Loucy (cell line): ENCODE measurements around the gene MYBL2.
"Not testable (repeated sequence)": the region's sequence is repeated elsewhere in the genome, so short reads cannot be mapped to it uniquely, and the experiment has no call there.

Source experiments
- H2AFZ ChIP-seq: fragments of 200-600 bp; sonication (generic); 2 replicates; pipeline ENCODE4 v1.6.0; 2016; ENCODE audit warnings: antibody characterized with exemption, mild to moderate bottlenecking, low read length, moderate library complexity
- H3F3A ChIP-seq: fragments of 200-600 bp; 2 replicates; pipeline ENCODE4 v1.6.0; 2016; ENCODE audit warnings: antibody characterized with exemption, low read depth, mild to moderate bottlenecking
- H3K27me3 ChIP-seq: fragments of 200-600 bp; sonication (generic); 2 replicates; pipeline ENCODE4 v1.6.1; 2014; ENCODE audit warnings: low read length, mild to moderate bottlenecking; ENCODE audit not compliant: insufficient read depth, poor library complexity, severe bottlenecking
- H3K36me3 ChIP-seq: fragments of 200-600 bp; sonication (generic); 2 replicates; pipeline ENCODE4 v1.6.1; 2016; ENCODE audit warnings: low read length; ENCODE audit not compliant: insufficient read depth
- H3K4me1 ChIP-seq: fragments of 200-600 bp; sonication (generic); 2 replicates; pipeline ENCODE4 v1.5.1; 2014; ENCODE audit warnings: low read length, mild to moderate bottlenecking; ENCODE audit not compliant: insufficient read depth, poor library complexity, severe bottlenecking
- H3K4me2 ChIP-seq: fragments of 200-600 bp; sonication (generic); 2 replicates; pipeline ENCODE4 v1.6.0; 2014; ENCODE audit warnings: antibody characterized with exemption, low read length, low read depth, mild to moderate bottlenecking; ENCODE audit not compliant: poor library complexity, severe bottlenecking
- H3K4me3 ChIP-seq: fragments of 200-600 bp; sonication (generic); 2 replicates; pipeline ENCODE4 v1.5.1; 2014; ENCODE audit warnings: low read length, mild to moderate bottlenecking, mixed read lengths; ENCODE audit not compliant: poor library complexity, severe bottlenecking
- H3K79me2 ChIP-seq: fragments of 200-600 bp; sonication (generic); 2 replicates; pipeline ENCODE4 v1.6.1; 2014; ENCODE audit warnings: low read length; ENCODE audit not compliant: insufficient read depth
- H3K9ac ChIP-seq: fragments of 200-600 bp; sonication (generic); 2 replicates; pipeline ENCODE4 v1.6.0; 2014; ENCODE audit warnings: mild to moderate bottlenecking, low read depth, low read length, moderate library complexity; ENCODE audit not compliant: poor library complexity, severe bottlenecking
- H3K9me2 ChIP-seq: fragments of 200-600 bp; sonication (generic); replicated peaks from 2 replicates; pipeline ENCODE4 v1.6.1; 2016; ENCODE audit warnings: low read depth, low read length, mixed read lengths
- H3K9me3 ChIP-seq: fragments of 200-600 bp; sonication (generic); 2 replicates; pipeline ENCODE4 v1.6.1; 2014; ENCODE audit warnings: mild to moderate bottlenecking, antibody characterized with exemption, low read length, low read depth; ENCODE audit not compliant: insufficient read depth
- H4K20me1 ChIP-seq: fragments of 200-600 bp; sonication (generic); 2 replicates; pipeline ENCODE4 v1.6.0; 2014; ENCODE audit warnings: antibody characterized with exemption, low read length, mild to moderate bottlenecking; ENCODE audit not compliant: insufficient read depth, poor library complexity, severe bottlenecking
- EZH2phosphoT487 ChIP-seq: fragments of 200-600 bp; IDR thresholded peaks from 2 replicates; pipeline ENCODE4 v1.6.1; 2018; ENCODE audit warnings: antibody characterized with exemption, mild to moderate bottlenecking, moderate library complexity, borderline replicate concordance
- TF ChIP-seq, protein P1 (sequence below): fragments of 200-600 bp; sonication (generic); conservative IDR thresholded peaks from 2 replicates; pipeline ENCODE4 v1.5.1; 2014; ENCODE audit warnings: mild to moderate bottlenecking, antibody characterized with exemption, low read length

The MYBL2 gene

DNA sequence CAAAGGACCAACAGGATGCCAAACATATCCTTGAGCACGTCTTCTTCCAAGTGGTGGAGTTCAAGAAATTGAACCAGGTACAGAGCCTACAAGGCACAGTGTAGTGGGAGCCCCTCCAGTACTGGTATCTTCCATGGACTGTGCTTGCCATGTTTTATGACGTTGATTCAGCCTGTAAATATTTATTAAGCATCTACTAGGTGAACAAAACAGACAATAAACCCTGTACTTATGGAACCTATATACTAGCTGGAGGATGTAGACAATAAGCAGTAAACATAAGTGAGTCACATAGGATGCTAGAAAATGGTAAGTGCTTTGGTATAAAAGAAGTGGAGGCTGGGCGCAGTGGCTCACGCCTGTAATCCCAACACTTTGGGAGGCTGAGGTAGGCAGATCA is 24.4 kb upstream of the MYBL2 start:
- H3K4me3 ChIP-seq, result no peak overlapping the region
- H2AFZ ChIP-seq, result no peak overlapping the region
- no peaks in the 10 kb centered on the region for H3F3A ChIP-seq
- no peak overlapping the region for H3K4me2 ChIP-seq
- no peaks in the 10 kb centered on the region for H3K9me2 ChIP-seq
- no peaks in the 10 kb centered on the region for H3K4me1 ChIP-seq
- no peaks in the 10 kb centered on the region for H3K27me3 ChIP-seq
- H3K9me3 ChIP-seq, result no peaks in the 10 kb centered on the region
- TF ChIP-seq EZH2phosphoT487, result no peak
- TF ChIP-seq, protein P1, sequence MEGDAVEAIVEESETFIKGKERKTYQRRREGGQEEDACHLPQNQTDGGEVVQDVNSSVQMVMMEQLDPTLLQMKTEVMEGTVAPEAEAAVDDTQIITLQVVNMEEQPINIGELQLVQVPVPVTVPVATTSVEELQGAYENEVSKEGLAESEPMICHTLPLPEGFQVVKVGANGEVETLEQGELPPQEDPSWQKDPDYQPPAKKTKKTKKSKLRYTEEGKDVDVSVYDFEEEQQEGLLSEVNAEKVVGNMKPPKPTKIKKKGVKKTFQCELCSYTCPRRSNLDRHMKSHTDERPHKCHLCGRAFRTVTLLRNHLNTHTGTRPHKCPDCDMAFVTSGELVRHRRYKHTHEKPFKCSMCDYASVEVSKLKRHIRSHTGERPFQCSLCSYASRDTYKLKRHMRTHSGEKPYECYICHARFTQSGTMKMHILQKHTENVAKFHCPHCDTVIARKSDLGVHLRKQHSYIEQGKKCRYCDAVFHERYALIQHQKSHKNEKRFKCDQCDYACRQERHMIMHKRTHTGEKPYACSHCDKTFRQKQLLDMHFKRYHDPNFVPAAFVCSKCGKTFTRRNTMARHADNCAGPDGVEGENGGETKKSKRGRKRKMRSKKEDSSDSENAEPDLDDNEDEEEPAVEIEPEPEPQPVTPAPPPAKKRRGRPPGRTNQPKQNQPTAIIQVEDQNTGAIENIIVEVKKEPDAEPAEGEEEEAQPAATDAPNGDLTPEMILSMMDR, result no peak
- no peaks in the 10 kb centered on the region for H3K79me2 ChIP-seq
- no peak overlapping the region for H3K9ac ChIP-seq
- H4K20me1 ChIP-seq, result no peaks in the 10 kb centered on the region
- H3K36me3 ChIP-seq, result peaks cover 19% of the 10 kb centered on the region; the same call in 1 of the 2 replicates

DNA sequence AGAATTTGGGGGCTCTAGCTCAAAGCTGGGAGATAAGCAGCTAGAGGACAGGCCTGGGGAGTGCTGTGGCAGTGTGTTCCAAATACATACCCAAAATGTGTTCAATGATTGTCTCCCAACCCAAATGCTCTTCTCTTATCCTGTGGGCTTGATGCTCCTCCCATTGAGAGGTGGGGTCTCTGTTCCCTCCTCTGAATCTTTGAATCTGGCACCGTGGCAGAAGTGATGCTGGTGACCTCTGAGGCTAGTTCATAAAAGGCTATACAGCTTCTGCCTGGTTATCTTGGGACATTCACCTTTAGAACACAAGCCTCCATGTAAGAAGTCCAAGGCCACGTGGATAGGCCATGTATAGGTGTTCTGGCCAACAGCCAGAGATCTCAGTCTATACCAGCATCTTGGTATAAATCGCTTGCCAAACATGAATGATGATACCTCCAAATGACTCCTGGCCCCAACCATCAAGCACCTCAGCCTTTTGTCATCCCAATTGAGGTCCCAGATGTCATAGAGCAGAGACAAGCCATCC is 15.9 kb upstream of the MYBL2 start:
- Histone ChIP-seq H3K4me2 (no peak overlapping the region), H2AFZ (no peak overlapping the region), H3F3A (no peaks in the 10 kb centered on the region), H3K4me3 (no peak overlapping the region), H3K79me2 (no peaks in the 10 kb centered on the region), H3K4me1 (no peaks in the 10 kb centered on the region), H3K9ac (no peak overlapping the region), H3K27me3 (no peaks in the 10 kb centered on the region), H3K9me3 (no peaks in the 10 kb centered on the region), H4K20me1 (no peaks in the 10 kb centered on the region), H3K9me2 (no peaks in the 10 kb centered on the region), H3K36me3 (peaks cover 7% of the 10 kb centered on the region; the same call in 1 of the 2 replicates)
- TF ChIP-seq, protein P1, result no peak
- no peak for TF ChIP-seq EZH2phosphoT487

DNA sequence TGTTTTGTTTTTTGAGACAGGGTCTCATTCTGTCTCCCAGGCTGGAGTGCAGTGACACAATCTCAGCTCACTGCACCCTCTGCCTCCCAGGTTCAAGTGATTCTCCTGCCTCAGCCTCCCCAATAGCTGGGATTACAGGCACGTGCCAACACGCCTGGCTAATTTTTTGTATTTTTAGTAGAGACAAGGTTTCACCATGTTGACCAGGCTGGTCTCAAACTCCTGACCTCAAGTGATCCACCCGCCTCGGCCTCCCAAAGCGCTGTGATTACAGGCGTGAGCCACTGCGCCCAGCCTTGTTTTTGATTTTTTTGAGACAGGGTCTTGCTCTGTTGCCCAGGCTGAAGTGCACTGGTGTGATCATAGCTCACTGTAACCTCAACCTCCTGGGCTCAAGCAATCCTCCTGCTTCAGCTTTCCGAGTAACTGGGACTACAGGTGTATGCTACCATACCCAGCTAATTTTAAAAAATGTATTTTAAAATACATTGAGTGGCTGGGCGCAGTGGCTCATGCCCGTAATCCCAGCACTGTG is 15.2 kb upstream of the MYBL2 start:
- not testable (repeated sequence) for H3K9me3 ChIP-seq, H3K9me2 ChIP-seq, H3K4me1 ChIP-seq, H2AFZ ChIP-seq, H3K36me3 ChIP-seq, H4K20me1 ChIP-seq, H3K79me2 ChIP-seq, H3K27me3 ChIP-seq, H3K4me2 ChIP-seq, H3F3A ChIP-seq, H3K9ac ChIP-seq, H3K4me3 ChIP-seq

DNA sequence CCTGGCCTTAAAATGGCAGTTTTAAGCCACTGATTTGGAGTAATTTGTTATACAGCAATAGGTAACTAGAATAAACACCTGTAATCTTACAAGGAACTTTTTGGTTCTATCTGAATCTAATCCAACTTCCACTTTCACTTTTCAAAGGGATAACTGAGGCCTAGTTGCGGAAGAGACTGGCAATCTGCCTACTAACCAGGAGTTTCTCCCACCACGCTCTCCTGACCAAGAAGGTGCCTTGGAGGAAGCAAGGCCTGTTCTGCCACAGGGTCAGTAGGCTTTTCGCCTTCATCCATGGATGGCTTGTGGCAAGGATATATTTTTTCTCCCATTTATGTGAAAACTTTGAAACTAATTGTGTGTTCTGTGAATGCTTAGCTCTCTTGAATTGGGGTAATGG is 12.9 kb upstream of the MYBL2 start:
- no peak overlapping the region for H3K4me3 ChIP-seq
- H3K4me2 ChIP-seq, result no peak overlapping the region
- H3K79me2 ChIP-seq, result no peaks in the 10 kb centered on the region
- H3K27me3 ChIP-seq, result no peaks in the 10 kb centered on the region
- no peaks in the 10 kb centered on the region for H3K36me3 ChIP-seq
- H3K9me2 ChIP-seq, result no peaks in the 10 kb centered on the region
- no peak overlapping the region for H3K9ac ChIP-seq
- TF ChIP-seq, protein P1, result no peak
- no peak for TF ChIP-seq EZH2phosphoT487
- no peaks in the 10 kb centered on the region for H4K20me1 ChIP-seq
- H3K4me1 ChIP-seq, result peaks cover 12% of the 10 kb centered on the region
- no peaks in the 10 kb centered on the region for H3F3A ChIP-seq
- H2AFZ ChIP-seq, result no peak overlapping the region
- no peaks in the 10 kb centered on the region for H3K9me3 ChIP-seq

DNA sequence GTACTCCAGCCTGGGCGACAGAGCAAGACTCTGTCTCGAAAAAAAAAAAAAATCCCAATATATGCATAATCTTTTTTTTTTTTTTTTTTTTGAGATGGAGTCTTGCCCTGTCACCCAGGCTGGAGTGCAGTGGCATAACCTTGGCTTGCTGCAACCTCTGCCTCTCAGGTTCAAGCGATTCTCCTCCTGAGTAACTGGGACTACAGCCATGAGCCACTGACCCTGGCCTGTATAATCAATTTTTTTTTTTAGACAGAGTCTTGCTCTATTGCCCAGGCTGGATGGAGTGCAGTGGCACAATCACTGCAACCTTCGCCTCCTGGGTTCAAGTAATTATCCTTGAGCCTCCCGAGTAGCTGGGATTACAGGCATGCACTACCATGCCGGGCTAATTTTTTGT is 11.7 kb upstream of the MYBL2 start:
- not testable (repeated sequence) for H3K27me3 ChIP-seq, H3K9me2 ChIP-seq, H3K79me2 ChIP-seq, H3F3A ChIP-seq, H3K4me3 ChIP-seq, H3K9me3 ChIP-seq, H3K36me3 ChIP-seq, H3K4me2 ChIP-seq, H4K20me1 ChIP-seq, H2AFZ ChIP-seq, H3K9ac ChIP-seq
- peaks cover 12% of the 10 kb centered on the region for H3K4me1 ChIP-seq
